Fibroblast of mammary gland (primary cell): Measurements from ENCODE around the gene ADCY2.

Experiments
- DNase-seq: peaks from one replicate; pipeline ENCODE4 v3.0.0-alpha.2; 2010; ENCODE audit warnings: low read depth
- H3K4me3 ChIP-seq: 2 replicates; pipeline ENCODE4 v1.5.1; 2011; ENCODE audit warnings: low read depth, mild to moderate bottlenecking, low read length, moderate library complexity; ENCODE audit not compliant: control insufficient read depth
- TF ChIP-seq, protein P1 (sequence below): conservative IDR thresholded peaks from 2 replicates; pipeline ENCODE4 v1.5.1; 2011; ENCODE audit warnings: low read depth, low read length, inconsistent platforms; ENCODE audit not compliant: control insufficient read depth, insufficient read depth

The ADCY2 gene

DNA sequence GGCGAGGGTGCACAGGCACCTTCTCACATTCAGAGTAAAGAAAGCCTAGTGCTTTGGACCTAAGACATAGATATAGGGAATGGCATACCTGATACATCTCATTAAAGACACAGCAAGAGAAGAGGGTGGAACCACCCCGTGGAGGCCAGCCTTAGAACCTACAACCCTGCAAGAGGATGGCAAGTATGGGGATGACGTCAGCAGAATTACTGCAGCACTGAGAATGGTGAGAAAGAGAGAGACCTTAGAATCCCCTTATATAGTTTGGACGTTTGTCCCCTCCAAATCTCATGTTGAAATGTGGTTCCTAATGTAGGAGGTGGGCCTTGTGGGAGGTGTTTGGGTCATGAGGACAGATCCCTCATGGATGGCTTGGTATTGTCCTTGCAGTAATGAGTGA is 28.2 kb upstream of the ADCY2 start:
- no peak overlapping the region for H3K4me3 ChIP-seq
- DNase-seq = no peak
- TF ChIP-seq, protein P1, sequence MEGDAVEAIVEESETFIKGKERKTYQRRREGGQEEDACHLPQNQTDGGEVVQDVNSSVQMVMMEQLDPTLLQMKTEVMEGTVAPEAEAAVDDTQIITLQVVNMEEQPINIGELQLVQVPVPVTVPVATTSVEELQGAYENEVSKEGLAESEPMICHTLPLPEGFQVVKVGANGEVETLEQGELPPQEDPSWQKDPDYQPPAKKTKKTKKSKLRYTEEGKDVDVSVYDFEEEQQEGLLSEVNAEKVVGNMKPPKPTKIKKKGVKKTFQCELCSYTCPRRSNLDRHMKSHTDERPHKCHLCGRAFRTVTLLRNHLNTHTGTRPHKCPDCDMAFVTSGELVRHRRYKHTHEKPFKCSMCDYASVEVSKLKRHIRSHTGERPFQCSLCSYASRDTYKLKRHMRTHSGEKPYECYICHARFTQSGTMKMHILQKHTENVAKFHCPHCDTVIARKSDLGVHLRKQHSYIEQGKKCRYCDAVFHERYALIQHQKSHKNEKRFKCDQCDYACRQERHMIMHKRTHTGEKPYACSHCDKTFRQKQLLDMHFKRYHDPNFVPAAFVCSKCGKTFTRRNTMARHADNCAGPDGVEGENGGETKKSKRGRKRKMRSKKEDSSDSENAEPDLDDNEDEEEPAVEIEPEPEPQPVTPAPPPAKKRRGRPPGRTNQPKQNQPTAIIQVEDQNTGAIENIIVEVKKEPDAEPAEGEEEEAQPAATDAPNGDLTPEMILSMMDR = no peak

DNA sequence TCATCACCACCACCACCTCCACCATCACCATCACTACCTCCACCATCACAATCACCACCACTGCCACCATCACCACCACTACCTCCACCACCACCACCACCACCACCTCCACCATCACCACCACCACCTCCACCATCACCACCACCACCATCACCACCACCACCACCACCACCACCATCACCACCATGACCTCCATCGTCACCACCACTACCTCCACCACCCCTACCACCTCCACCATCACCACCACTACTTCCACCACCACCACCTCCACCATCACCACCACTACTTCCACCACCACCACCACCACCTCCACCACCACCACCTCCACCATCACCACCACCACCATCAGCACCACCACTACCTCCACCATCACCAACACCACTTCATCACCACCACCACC is 23.5 kb upstream of the ADCY2 start:
- no peak overlapping the region for H3K4me3 ChIP-seq
- no peak for DNase-seq
- TF ChIP-seq, protein P1 = no peak

DNA sequence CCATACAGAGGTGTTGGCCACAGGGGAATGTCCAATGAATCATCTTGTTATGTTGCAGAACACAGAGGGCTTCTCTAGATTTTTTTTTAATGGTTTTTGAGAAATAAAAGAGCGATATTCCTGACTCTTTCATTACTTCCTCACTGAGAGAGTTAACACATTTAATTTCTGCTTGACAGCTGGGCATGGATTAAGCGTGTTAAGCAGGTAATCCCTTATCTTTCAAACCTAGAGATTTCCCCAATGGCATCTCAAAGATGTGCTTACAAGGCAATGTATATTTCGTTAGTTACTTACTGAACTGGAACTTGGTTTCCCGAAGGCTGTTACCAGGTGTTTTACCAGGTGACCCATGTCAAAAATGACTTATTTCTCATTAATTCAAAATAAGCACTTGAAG is 21.8 kb upstream of the ADCY2 start:
- H3K4me3 ChIP-seq = no peak overlapping the region
- TF ChIP-seq, protein P1 = no peak
- no peak for DNase-seq

DNA sequence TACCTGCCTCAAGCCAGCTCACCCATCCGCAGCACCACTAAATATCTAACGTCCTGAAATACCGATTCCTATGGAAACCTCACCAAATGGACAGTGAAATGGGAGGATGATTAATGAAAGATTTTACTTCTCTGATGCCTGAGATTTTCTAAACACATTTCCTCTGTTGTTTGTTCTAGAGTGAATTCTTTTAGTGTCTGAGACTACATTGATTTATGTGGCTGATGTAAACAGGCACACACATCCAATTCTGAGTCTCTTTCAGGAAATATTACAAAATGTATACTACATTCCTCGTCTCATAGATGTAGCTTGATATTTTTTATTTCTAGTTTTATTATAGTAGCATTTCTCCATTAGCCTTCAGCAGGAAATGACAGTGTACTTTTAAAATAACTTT is 20.5 kb upstream of the ADCY2 start:
- TF ChIP-seq, protein P1 = no peak
- DNase-seq = no peak
- H3K4me3 ChIP-seq = no peak overlapping the region

DNA sequence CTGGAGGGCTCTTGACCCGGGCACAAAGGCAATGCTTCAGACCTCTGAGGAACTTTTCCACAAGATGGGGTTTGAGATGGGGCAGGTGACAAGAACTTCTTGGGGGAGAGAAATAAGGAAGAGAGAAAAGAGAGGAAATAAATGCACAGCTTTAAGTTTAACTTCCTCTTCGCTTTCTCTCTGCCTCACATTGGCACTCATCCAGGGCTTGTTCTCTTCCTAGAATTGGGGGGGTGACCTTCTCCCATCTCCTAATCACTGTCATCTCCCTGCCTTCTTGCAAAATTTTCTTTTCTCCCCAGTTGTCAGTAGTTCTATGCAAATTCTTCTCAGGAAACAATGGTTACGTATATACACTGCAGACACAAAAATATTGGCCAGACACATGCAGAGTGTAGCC is 19.1 kb upstream of the ADCY2 start:
- no peak overlapping the region for H3K4me3 ChIP-seq
- TF ChIP-seq, protein P1 = no peak
- no peak for DNase-seq

DNA sequence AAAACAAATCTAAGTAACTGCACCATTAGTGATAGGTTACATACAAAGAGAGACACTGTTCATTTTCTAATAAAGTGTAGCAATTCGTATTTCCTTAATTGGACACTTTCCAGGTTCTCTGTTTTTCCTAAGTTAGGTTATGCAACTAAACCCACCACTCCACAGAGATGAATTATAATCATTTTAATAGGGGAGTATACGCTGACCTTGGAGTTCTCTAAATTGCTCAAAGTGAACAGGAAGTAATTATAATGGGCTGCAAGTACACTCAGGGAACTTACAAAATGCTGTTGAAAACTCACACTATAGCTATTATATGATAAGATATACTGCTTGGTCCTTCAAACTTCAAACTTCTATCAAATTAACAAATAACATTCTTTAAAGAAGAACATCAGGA is 18.2 kb upstream of the ADCY2 start:
- TF ChIP-seq, protein P1 = no peak
- no peak overlapping the region for H3K4me3 ChIP-seq
- no peak for DNase-seq

DNA sequence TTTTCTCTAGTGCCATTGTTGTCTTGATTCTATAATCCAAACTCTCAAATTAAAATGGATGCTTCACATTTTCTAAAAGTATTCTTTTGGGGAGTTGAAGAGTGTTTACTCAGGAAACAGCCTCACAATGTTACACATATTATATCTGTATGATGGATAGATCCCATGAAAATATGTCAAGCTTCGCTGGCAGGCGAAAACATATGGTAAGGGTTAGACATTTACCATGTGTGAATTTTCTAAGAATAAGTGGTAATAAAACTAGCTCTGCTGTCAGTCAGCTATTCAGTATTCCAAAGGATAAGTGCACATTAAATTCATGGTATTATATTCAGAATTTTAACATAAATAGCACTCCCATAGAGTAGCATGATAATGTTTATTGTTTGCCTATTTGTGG is 13.3 kb upstream of the ADCY2 start:
- TF ChIP-seq, protein P1 = no peak
- DNase-seq = no peak
- H3K4me3 ChIP-seq = no peak overlapping the region
